Activated T-helper 1 cell treated with Interleukin-2 at 50 U/mL for 16 hours (primary cell): Measurements from ENCODE around the gene ADIPOQ.
"Not testable (repeated sequence)": the region's sequence is repeated elsewhere in the genome, so short reads cannot be mapped to it uniquely, and the experiment has no call there.

Experiments used
- DNase-seq: peaks from one replicate; pipeline ENCODE4 v3.0.0-alpha.2; 2020; ENCODE audit warnings: low read depth

The ADIPOQ gene

DNA sequence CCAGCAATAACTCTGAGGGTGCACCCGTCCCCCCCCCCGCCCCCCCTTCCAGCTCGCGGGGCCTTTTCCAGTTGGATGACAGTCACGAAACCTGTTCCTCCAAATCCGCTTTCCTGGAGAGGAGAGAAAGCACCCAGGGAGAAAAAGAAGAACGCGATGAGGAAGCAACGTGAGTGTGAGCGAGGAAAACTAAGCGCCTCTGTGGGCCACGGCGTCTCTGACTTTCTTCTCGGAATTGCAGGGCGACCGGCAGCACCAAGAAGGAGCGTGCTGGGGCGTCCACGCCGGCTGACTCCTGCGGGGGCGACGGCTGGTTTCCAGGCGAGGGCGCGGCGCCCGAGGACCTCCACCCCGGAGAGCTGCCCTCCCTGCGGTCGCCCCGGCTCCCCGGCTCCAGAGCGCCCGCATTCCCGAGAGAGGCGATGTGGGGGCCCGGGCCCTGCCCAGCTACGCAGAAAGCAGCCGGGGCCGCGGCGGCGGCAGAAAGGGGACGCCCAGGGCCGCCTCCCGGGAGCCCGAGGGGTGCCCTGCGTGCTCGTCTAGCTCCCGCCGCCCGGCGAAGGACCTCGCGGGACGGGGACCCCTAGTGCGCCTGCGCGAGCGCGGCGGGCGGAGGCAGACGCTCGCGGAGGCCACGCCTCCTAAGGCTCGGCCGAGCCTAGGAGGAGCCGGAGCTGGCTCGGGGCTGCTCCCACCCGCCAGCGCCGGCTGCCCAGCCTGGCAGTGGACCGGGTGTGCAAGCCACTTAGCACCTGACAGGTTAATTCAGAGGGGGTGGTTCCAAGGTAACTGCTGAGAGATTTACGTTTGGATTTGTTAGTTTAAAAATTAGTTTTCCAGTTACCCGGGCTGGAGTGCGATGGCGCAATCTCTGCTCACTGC is 15.3 kb upstream of the ADIPOQ start:
- peak; percentile 82 for DNase-seq

DNA sequence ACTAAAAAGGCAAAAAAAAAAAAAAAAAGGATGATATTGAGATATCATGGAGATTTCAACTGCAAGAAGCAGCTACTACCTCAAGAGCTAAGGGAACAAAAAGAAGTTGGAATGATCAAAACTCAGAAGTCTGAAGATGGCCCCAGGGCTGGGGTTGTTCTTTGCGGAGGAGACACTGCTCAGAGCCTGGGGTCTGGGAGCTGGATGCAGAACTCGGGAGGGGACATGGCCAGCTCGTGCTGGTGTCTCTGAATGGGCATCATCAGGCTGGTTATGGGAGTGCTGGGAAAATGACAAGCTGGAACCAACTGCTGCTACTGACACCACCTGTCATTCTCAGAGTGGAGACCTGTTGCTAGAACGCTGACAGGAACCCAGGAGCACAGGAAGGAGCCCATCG is 14.2 kb upstream of the ADIPOQ start:
- no peak for DNase-seq

DNA sequence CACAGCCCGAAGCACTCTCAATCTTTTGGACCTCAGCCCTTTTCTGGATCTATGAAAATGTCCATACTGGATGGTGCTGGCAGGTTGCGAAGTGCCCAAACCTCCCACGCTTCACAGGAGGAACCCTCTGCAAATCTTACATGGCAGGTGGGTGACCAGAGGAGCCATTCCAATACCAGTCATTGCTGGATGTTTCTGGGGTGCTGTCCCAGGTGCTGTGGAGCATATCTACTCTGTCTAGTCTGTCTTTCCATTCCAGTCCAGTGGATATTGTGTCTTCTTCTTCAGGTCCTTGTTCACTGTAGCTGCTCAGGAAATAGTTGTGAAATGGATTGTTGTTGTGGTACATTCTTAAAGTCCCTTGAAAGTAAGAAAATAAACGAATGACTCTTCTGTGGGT is 10.7 kb upstream of the ADIPOQ start:
- DNase-seq: no peak

DNA sequence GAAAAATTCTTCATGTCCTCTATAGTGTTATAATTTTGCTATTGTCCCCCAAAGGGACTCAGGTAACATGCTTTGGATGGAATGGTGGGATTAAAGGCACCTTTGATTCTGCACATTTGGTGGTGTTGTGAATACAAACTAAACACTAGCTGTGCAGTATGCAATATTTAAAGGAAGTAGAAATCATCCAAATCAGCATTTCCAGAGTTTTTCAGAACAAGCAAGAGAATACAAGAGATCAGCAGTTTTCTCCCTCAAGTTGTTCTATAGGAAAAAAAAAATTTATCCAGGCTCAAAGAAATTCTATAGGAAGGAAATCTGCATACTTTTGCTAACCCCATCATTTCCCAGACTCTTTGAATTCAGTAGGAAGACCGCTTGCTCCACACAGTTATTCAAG is 10.2 kb upstream of the ADIPOQ start:
- DNase-seq: no peak

DNA sequence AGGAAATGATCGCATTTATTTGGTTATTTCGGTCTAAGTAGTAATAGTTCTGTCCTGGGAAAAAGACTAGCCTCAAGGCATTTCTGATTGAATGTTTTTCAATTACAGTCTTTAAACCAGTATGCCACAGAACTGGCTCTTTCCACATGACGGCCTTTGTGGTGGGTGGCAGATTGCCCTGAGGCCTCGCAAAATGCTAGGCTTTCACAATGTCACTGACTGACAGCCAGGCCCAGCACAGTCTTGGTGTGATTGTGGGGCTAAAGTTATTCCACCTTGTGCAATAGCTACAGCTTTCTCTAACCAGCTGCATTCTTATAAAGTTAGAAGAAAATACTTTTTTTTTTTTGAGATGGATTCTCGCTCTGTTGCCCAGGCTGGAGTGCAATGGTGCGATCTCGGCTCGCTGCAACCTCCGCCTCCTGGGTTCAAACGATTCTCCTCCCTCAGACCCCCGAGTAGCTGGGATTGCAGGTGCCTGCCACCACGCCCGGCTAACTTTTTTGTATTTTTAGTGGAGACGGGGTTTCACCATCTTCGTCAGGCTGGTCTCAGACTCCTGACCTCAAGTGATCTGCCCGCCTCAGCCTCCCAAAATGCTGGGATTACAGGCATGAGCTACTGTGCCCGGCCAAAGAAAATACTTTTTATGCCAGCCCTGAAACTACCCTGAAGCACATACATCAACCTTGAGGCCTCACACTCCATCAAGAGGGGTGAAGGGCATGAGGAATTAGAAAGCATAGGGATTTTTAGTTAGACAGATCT is 2.5 kb upstream of the ADIPOQ start:
- no peak for DNase-seq

DNA sequence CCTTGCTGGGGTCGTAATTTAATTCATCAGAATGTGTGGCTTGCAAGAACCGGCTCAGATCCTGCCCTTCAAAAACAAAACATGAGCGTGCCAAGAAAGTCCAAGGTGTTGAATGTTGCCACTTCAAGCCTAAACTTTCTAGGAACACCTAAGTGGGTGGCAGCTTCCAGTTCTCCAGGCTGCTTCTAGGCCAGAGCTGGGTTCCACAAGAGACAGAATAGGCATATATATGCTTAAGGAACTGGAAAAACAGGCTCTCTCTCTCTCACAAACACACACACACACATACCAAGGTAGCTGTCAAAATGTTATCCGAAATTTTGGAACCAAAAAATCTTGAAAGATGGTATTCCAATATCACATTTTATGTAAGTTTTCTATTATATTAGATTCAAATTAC is 890 bp upstream of the ADIPOQ start:
- no peak for DNase-seq

DNA sequence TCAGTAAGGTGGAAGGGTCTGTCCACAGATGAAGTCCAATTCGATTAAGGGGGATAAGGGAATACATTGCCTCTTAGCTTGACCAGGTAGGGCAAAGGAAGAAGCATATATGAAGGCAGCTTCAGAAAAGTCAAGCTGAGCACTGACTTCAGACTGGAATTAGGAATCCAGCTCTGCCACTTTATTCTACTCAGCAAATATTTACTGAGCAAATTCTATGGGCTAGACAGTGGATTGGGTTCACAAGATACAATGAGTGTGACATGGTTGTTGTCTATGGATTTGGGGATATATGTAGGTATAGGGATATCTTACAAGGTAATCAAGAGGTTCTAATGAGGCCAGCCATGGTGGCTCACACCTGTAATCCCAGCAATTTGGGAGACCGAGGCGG is 526 bp downstream of the ADIPOQ start:
- DNase-seq: no peak

DNA sequence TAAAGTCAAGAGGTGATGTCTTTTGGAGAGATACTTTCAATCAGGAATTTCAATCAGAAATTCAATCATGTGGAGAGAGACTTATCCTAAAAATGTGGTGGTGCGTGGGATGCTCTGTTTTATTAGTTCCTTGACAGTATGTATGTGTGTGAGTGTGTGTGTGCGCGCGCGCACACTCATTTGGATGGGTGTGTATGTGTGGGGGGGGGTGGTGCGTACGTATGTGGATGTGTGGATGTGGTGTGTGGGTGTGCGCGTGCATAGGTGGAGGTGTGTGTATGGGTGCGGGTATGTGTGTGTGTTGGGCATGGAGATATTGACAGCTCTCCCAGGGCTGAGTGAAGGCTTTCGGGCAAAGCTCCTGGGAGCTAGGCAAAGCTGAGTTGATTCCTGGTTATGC is 2.4 kb downstream of the ADIPOQ start:
- no peak for DNase-seq

DNA sequence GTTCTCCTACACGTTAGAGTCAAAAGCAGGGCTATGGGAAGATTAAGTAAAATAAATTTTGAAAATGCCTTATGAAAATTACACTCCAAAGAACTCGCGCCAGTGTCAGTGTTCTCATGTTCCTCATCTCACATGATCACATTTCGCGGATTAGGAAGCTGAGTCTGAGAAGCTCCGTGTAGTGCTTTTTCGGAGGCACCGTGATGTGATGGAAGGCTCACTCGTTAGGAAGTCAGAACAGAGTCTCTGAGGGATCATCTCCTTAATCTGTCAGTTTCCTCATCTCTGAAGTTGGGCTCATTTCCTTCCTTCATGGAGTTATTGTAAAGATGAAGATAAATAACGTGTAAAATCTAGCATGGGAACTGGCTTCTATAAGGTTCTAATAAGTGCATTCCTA is 3.2 kb downstream of the ADIPOQ start:
- DNase-seq: no peak

DNA sequence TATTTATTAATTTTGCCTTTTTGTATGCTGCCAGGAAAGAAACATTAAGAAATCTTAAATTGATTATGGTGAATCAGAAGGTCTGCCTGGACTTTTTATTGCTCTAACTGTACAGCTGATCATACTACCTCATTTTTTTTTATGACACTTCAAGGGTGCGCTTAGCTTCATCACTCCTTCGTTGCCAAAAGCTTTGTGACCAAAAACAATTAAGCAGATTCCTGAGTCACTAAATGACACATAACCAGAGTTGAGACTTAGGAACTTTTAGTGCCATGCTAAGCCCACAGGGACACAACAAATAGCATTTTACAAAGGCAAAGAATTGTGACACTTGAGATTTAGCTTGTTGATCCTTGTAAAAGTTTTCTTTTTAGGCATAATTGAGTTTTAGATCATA is 4.9 kb downstream of the ADIPOQ start:
- no peak for DNase-seq

DNA sequence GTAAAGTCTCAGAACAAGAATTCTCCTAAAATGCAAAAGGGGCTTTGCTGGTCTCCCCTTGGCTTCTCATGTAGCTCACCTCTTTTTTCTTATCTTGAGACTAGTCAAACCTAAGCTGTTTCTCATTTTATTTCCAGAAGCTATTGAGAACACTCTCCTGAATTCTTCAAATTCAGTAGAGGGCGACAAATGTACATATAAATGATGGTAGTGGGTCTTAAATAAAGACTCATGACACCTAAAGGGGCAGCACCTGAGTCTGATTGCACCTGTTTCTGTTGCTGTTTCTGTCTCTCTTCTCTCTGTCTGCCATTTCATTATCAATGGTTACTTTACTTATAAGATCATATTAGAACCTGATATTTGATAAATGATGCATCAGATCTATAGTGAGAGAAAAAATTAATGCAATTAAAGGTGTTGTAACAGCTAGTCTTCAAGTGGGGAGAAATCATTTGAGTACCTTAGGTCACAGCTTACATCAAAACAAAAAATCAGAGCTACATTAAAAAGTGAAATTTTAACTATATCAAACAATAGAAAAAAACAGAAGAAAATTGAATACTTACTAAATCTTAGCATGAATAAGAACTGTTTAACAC is 7.0 kb downstream of the ADIPOQ start:
- no peak for DNase-seq

DNA sequence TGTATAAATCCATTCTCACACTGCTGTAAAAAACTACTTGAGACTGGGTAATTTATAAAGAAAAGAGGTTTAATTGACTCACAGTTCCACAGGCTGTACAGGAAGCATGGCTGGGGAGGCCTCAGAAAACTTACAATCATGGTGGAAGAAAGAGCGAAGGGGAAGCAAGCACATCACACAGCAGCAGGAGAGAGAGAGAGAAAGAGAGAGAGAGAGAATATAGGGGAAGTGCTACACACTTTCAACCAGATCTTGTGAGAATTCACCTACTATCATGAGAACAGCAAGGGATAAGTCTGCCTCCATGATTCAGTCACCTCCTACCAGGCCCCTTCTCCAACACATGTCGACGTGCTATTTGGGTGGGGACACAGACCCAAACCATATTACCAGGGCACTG is 9.3 kb downstream of the ADIPOQ start:
- not testable (repeated sequence) for DNase-seq

DNA sequence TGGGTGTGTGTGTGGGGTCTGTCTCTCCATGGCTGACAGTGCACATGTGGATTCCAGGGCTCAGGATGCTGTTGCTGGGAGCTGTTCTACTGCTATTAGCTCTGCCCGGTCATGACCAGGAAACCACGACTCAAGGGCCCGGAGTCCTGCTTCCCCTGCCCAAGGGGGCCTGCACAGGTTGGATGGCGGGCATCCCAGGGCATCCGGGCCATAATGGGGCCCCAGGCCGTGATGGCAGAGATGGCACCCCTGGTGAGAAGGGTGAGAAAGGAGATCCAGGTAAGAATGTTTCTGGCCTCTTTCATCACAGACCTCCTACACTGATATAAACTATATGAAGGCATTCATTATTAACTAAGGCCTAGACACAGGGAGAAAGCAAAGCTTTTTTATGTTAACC is 10.5 kb downstream of the ADIPOQ start:
- DNase-seq: no peak

DNA sequence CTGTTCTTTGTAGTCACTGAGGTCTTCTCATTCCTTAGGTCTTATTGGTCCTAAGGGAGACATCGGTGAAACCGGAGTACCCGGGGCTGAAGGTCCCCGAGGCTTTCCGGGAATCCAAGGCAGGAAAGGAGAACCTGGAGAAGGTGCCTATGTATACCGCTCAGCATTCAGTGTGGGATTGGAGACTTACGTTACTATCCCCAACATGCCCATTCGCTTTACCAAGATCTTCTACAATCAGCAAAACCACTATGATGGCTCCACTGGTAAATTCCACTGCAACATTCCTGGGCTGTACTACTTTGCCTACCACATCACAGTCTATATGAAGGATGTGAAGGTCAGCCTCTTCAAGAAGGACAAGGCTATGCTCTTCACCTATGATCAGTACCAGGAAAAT is 11.6 kb downstream of the ADIPOQ start:
- DNase-seq: no peak

DNA sequence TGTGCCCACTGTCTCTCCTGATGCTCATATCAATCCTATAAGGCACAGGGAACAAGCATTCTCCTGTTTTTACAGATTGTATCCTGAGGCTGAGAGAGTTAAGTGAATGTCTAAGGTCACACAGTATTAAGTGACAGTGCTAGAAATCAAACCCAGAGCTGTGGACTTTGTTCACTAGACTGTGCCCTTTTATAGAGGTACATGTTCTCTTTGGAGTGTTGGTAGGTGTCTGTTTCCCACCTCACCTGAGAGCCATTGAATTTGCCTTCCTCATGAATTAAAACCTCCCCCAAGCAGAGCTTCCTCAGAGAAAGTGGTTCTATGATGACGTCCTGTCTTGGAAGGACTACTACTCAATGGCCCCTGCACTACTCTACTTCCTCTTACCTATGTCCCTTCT is 12.4 kb downstream of the ADIPOQ start:
- DNase-seq: no peak

DNA sequence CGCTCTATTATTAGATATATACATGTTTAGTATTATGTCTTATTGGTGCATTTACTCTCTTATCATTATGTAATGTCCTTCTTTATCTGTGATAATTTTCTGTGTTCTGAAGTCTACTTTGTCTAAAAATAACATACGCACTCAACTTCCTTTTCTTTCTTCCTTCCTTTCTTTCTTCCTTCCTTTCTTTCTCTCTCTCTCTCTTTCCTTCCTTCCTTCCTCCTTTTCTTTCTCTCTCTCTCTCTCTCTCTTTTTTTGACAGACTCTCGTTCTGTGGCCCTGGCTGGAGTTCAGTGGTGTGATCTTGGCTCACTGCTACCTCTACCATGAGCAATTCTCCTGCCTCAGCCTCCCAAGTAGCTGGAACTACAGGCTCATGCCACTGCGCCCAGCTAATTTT is 15.2 kb downstream of the ADIPOQ start:
- no peak for DNase-seq

DNA sequence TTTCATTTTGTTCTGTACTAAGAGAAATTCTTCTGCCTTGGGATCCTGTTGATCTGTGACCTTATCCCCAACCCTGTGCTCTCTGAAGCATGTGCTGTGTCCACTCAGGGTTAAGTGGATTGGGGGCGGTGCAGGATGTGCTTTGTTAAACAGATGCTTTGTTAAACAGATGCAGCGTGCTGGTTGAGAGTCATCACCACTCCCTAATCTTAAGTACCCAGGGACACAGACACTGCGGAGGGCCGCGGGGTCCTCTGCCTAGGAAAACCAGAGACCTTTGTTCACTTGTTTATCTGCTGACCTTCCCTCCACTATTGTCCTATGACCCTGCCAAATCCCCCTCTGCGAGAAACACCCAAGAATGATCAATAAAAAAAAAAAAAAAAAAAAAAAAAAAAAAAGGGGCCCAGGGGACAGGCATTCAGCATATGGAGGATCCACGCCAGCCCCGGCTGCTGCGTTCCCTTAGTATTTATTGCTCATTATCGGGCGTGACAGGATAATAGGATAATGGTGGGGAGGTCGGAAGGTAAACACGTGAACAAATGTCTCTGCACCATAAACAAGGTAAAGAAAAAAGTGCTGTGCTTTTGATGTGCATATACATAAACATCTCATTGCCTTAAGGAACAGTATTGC is 22.8 kb downstream of the ADIPOQ start:
- not testable (repeated sequence) for DNase-seq

DNA sequence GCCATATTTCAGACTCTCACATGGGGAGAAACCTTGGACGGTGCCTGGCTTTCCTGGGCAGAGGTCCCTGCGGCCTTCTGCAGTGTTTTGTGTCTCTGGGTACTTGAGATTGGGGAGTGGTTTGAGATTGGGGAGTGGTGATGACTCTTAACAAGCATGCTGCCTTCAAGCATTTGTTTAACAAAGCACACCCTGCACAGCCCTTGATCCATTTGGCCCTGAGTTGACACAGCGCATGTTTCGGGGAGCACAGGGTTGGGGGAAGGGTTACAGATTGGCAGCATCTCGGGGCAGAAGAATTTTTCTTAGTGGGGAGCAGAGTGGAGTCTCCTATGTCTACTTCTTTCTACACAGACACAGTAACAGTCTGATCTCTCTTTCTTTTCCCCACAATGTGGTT is 23.6 kb downstream of the ADIPOQ start:
- not testable (repeated sequence) for DNase-seq

DNA sequence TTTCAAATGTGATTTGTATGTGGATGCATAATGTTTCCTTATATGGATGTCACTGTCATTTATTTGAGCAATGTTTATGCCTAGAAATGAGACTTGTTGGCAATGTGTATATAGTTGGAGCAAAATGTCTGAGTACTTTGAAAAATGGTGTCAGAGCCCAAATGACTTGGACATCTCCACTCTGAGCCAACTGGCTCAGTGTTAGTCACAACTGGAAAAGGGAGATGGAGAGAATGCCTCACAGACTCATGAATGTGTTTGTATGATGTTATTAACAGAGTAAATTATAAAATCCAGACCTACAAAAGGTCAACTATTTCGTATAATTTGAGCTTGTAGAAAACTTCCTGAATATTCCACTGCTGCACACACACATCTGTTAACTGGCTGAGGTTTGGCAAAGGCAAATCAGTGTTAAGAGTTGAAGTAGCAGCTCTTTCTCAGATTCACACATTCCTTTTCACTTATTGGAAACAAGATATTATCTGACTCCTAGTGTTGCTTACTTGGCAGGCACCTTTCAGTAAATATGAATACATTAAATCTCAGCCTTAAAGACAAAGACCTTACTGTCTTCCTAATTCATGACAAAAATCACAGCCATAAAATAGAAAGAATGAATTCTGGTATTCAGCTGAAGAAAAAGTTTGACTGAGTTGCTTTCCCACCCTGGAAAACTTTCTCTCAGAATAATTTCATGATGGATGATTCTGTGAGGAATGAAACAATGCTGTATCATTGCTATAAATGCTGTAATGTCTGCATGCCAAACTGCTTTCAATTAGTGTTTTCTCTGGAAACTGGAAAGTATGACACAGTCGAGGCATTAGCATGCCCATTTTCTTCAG is 27.0 kb downstream of the ADIPOQ start:
- DNase-seq: no peak

DNA sequence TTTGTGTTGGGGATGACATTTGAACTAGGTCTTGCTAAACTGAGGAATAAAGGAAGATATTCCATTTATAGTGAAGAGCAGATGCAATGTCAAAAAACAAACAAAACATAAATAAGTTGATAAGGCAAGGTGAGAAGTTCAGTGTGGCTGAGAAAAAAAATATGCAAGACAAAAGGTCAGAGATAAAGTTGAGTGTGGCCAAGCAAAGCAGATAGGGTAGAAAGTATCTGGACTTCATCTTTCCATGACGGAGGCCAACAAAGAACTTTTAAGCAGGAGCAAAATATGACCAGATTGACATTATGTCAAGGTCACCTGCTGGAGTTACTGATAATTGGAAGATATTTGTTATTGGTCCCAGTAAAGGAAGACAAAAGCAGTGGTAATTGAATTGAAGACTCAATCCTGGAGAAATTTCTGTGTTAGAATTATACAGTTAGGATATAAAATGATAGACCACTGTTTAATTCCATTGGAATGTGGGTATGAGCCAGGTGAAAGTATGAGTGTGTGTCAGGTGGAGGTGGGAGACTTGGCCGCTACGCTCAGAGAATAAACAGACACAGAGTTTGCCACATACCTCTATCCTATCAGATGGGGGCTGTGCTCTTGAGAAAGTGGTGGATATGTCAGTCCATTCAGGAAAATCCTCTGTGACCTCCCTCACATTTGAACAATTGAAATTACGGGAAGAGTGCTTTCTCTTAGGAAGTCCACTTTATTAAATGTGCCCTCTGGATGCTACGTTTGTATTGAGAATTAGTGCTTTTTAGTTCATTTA is 28.1 kb downstream of the ADIPOQ start:
- DNase-seq: no peak

DNA sequence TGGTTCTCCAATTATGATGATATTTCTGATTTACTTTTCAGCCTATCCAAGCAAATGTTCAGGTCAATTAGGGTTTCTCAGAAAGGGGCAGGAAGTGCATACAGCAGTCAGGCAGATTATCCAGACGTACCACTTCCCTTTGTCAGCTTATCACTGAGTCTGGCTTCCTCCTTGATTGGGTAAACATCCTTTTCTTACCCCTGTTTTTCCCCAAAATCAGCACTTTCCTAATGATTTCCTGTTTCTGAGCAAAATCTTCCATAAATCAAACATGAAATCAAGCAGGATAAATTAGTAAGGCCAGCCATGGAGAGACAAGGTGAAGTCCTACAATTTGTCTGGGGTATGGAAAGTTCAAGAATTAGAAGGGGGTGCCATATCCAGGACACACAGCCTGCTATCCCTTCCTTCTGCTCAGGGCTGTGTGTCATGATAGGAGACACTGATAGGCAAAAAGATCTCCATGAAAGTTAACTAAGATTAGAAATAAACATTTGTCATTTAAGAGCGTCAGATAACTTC is 29.0 kb downstream of the ADIPOQ start:
- DNase-seq: no peak
